NCI-H2171 treated with DMSO at 0.1 percent for 48 hours (cell line): ENCODE data around the gene BIN1.

Source experiments
- DNase-seq: peaks from one replicate; lab custom pipeline; 2025; lab: John Stamatoyannopoulos, UW

BIN1 gene

GRCh38 chr2:127020536-127020935 lies 86.4 kb downstream of the BIN1 start:
- DNase-seq, result no peak

- no peak for DNase-seq
Measured at GRCh38 chr2:127017548-127017947, 89.4 kb downstream of the BIN1 start.

- no peak for DNase-seq
Measured at GRCh38 chr2:127016329-127016728, 90.6 kb downstream of the BIN1 start.

GRCh38 chr2:127015106-127015910 lies 91.6 kb downstream of the BIN1 start:
- DNase-seq, result no peak

GRCh38 chr2:127014630-127015029 lies 92.3 kb downstream of the BIN1 start:
- DNase-seq, result no peak

- DNase-seq, result no peak
Measured at GRCh38 chr2:127014224-127014623, 92.7 kb downstream of the BIN1 start.

GRCh38 chr2:127012868-127013267 lies 94.1 kb downstream of the BIN1 start:
- no peak for DNase-seq

GRCh38 chr2:127012215-127012614 lies 94.7 kb downstream of the BIN1 start:
- DNase-seq, result no peak

- DNase-seq, result no peak
Measured at GRCh38 chr2:127011796-127012195, 95.2 kb downstream of the BIN1 start.

GRCh38 chr2:127011231-127011661 lies 95.7 kb downstream of the BIN1 start:
- no peak for DNase-seq

GRCh38 chr2:127008265-127009015 lies 98.5 kb downstream of the BIN1 start:
- DNase-seq, result no peak

GRCh38 chr2:127007652-127008051 lies 99.3 kb downstream of the BIN1 start:
- no peak for DNase-seq

- no peak for DNase-seq
Measured at GRCh38 chr2:127006962-127007361, 100.0 kb downstream of the BIN1 start.

GRCh38 chr2:127004893-127005600 lies 101.9 kb downstream of the BIN1 start:
- DNase-seq, result no peak

- no peak for DNase-seq
Measured at GRCh38 chr2:127003070-127003800, 103.7 kb downstream of the BIN1 start.

GRCh38 chr2:127001751-127002150 lies 105.2 kb downstream of the BIN1 start:
- DNase-seq, result no peak

GRCh38 chr2:127000937-127001336 lies 106.0 kb downstream of the BIN1 start:
- DNase-seq, result no peak

GRCh38 chr2:127000194-127000593 lies 106.8 kb downstream of the BIN1 start:
- DNase-seq, result no peak

- no peak for DNase-seq
Measured at GRCh38 chr2:126999106-126999756, 107.7 kb downstream of the BIN1 start.

- DNase-seq, result no peak
Measured at GRCh38 chr2:126998486-126998885, 108.5 kb downstream of the BIN1 start.
